AML-193 (cell line): ENCODE results near the gene RABL2A.
"Not testable (repeated sequence)": the region's sequence is repeated elsewhere in the genome, so short reads cannot be mapped to it uniquely, and the experiment has no call there.

Experiments
- DNase-seq, 2 experiments: peaks; one replicate each; lab custom pipeline; 2025; lab: John Stamatoyannopoulos, UW

RABL2A gene

GRCh38 chr2:113609822-113610221 lies 17.2 kb upstream of the RABL2A start:
- DNase-seq = not testable (repeated sequence)

GRCh38 chr2:113621002-113621401 lies 6.1 kb upstream of the RABL2A start:
- not testable (repeated sequence) for DNase-seq

GRCh38 chr2:113625906-113626305 lies 1.2 kb upstream of the RABL2A start:
- DNase-seq = not testable (repeated sequence)

GRCh38 chr2:113632849-113633345 lies 5.8 kb downstream of the RABL2A start:
- not testable (repeated sequence) for DNase-seq

- not testable (repeated sequence) for DNase-seq
Measured at GRCh38 chr2:113635358-113635757, 8.3 kb downstream of the RABL2A start.

- not testable (repeated sequence) for DNase-seq
Measured at GRCh38 chr2:113636226-113636625, 9.2 kb downstream of the RABL2A start.

GRCh38 chr2:113638084-113638483 lies 11.0 kb downstream of the RABL2A start:
- DNase-seq = not testable (repeated sequence)

- not testable (repeated sequence) for DNase-seq
Measured at GRCh38 chr2:113646217-113646616, 19.2 kb downstream of the RABL2A start.

GRCh38 chr2:113650834-113651815 lies 24.1 kb downstream of the RABL2A start:
- DNase-seq = not testable (repeated sequence)

GRCh38 chr2:113652599-113652998 lies 25.5 kb downstream of the RABL2A start:
- DNase-seq = not testable (repeated sequence)

GRCh38 chr2:113656031-113656624 lies 29.1 kb downstream of the RABL2A start:
- DNase-seq = not testable (repeated sequence)

- not testable (repeated sequence) for DNase-seq
Measured at GRCh38 chr2:113657735-113658134, 30.7 kb downstream of the RABL2A start.

GRCh38 chr2:113663285-113664060 lies 36.4 kb downstream of the RABL2A start:
- not testable (repeated sequence) for DNase-seq

- not testable (repeated sequence) for DNase-seq
Measured at GRCh38 chr2:113664761-113665533, 37.9 kb downstream of the RABL2A start.

- not testable (repeated sequence) for DNase-seq
Measured at GRCh38 chr2:113669013-113669412, 41.9 kb downstream of the RABL2A start.

GRCh38 chr2:113672326-113672932 lies 45.4 kb downstream of the RABL2A start:
- DNase-seq = no peak

GRCh38 chr2:113675875-113676274 lies 48.8 kb downstream of the RABL2A start:
- DNase-seq = no peak

GRCh38 chr2:113676623-113677266 lies 49.7 kb downstream of the RABL2A start:
- no peak for DNase-seq

GRCh38 chr2:113677330-113677729 lies 50.3 kb downstream of the RABL2A start:
- no peak for DNase-seq

- no peak for DNase-seq
Measured at GRCh38 chr2:113679457-113679856, 52.4 kb downstream of the RABL2A start.
